Measurements from ENCODE around the gene CPED1. TPM values are rescaled to one million over a fixed set of nuclear protein-coding genes. Genes with fewer than 3 reads are reported as not detected.

Gene CPED1
- total and polyA plus RNA-seq, 4 experiments from 2014 or later, result 0.32 TPM; not detected in 3

DNA sequence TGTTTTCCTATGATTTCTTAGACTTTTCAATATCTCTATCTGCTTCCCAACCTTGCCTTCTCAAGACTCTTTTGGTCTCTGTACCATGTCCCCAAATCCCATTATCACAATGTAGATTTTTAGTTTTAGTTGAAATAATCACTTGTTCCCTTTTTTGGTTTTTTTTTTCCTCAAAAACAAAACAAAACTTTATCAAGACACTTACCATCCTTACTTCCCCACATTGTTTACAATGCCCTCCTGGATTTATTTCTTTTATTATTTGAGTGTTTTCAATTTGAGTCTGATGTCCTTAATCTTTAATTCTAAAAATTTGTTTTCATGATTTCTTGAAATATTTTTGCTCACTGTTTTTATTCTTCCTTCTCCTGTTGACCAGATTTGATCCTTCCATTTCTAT lies 112.6 kb downstream of the CPED1 start:
- Mint-ChIP-seq H3K4me1 (no peaks in the 10 kb centered on the region), H3K4me3 (no peak overlapping the region), H3K27ac (peak overlapping the region in 1 of 7 donors; percentile 45), H3K9me3 (no peaks in the 10 kb centered on the region), H3K27me3 (peaks cover 3 to 4% of the 10 kb centered on the region in 2 donors), H3K36me3 (no peaks in the 10 kb centered on the region)
- H3K9me3 ChIP-seq (ENCODE audit: control insufficient read depth in 1 of 2, low read length in 2 of 2), result no peaks in the 10 kb centered on the region
- H3K4me3 ChIP-seq (ENCODE audit: low read length in 2 of 2), result no peak overlapping the region
- ChIA-PET CTCF (ENCODE audit: partially characterized antibody) (interaction anchor here (2.2 to 3.9 kb wide), 2 partner anchors 114 kb away, joined by 10 to 16 read pairs; partner anchors contain the start of gene CPED1), POLR2A (ENCODE audit: partially characterized antibody) (no interaction called here)
- no peak for DNase-seq
- H3K27ac ChIP-seq (ENCODE audit: low read depth, low read length), result no peak overlapping the region
- intact Hi-C loops (cut with micrococcal nuclease), result no loop called here
- no peaks in the 10 kb centered on the region for H3K36me3 ChIP-seq (ENCODE audit: insufficient read depth, low read length)
- no peaks in the 10 kb centered on the region for H3K4me1 ChIP-seq (ENCODE audit: insufficient read depth, low read length)
- no peaks in the 10 kb centered on the region for H3K27me3 ChIP-seq (ENCODE audit: insufficient read depth, low read length)

DNA sequence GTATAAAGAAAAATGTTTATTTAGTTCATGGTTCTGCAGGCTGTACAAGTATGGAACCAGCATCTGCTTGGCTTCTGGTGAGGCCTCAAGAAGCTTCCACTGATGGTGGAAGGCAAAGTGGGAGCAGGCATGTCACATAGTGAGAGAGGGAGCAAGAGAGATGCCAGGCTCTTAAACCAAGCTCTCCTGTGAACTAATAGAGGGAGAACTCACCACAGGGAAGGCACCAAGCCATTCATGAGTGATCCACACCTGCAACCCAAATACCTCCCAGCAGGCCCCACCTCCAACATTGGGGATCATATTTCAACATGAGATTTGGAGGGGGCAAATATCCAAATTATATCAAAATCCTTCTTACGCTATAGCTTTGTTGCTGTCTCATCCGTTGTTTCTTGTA lies 113.1 kb downstream of the CPED1 start:
- H3K4me1 Mint-ChIP-seq, result no peaks in the 10 kb centered on the region
- H3K4me1 ChIP-seq (ENCODE audit: insufficient read depth, low read length), result no peaks in the 10 kb centered on the region
- CTCF ChIA-PET (ENCODE audit: partially characterized antibody), result interaction anchor here (1.4 to 3.9 kb wide), 2 partner anchors 114 to 310 kb away, joined by 3 to 16 read pairs; partner anchors contain the start of gene CPED1
- no peak overlapping the region for H3K27ac ChIP-seq (ENCODE audit: low read depth, low read length)
- DNase-seq, result no peak
- no peak overlapping the region for H3K27ac Mint-ChIP-seq
- H3K36me3 ChIP-seq (ENCODE audit: insufficient read depth, low read length), result no peaks in the 10 kb centered on the region
- H3K9me3 Mint-ChIP-seq, result no peaks in the 10 kb centered on the region
- no peaks in the 10 kb centered on the region for H3K36me3 Mint-ChIP-seq
- intact Hi-C loops (cut with micrococcal nuclease), result no loop called here
- no peaks in the 10 kb centered on the region for H3K9me3 ChIP-seq (ENCODE audit: control insufficient read depth in 1 of 2, low read length in 2 of 2)
- H3K27me3 ChIP-seq (ENCODE audit: insufficient read depth, low read length), result no peaks in the 10 kb centered on the region
- H3K4me3 Mint-ChIP-seq, result no peak overlapping the region
- no peak overlapping the region for H3K4me3 ChIP-seq (ENCODE audit: low read length in 2 of 2)
- POLR2A ChIA-PET (ENCODE audit: partially characterized antibody), result no interaction called here
- peaks cover 3 to 6% of the 10 kb centered on the region in 2 donors for H3K27me3 Mint-ChIP-seq

DNA sequence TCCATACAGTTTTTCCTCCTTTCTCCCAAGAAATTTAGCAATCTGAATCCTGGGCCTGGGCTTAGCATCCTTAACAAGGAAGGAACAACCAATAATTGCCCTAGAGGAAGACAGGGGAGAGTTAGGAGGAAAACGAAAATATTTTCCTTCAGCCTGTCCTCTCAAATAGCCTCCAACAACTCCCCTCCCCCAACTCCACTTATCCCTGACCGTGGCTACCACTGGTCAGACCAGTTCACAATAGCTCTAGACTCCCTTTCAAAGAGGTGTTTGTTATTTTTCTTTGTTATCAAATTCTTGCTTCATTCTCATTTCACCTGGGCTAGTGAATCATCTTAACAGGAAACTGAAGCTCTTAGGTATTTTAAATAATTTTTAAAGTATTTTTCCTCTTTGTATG lies 114.1 kb downstream of the CPED1 start:
- CTCF ChIA-PET (ENCODE audit: partially characterized antibody), result interaction anchor here (1.4 to 3.9 kb wide), 3 partner anchors 115 to 311 kb away, joined by 3 to 16 read pairs (median 7); partner anchors contain the start of gene CPED1
- H3K36me3 Mint-ChIP-seq, result no peaks in the 10 kb centered on the region
- no peaks in the 10 kb centered on the region for H3K9me3 Mint-ChIP-seq
- Histone ChIP-seq H3K36me3 (ENCODE audit: insufficient read depth, low read length) (no peaks in the 10 kb centered on the region), H3K27me3 (ENCODE audit: insufficient read depth, low read length) (no peaks in the 10 kb centered on the region), H3K4me3 (ENCODE audit: low read length in 2 of 2) (no peak overlapping the region), H3K9me3 (ENCODE audit: control insufficient read depth in 1 of 2, low read length in 2 of 2) (no peaks in the 10 kb centered on the region), H3K4me1 (ENCODE audit: insufficient read depth, low read length) (no peaks in the 10 kb centered on the region), H3K27ac (ENCODE audit: low read depth, low read length) (no peak overlapping the region)
- DNase-seq, result no peak
- peak overlapping the region in 1 of 7 donors; percentile 67 for H3K27ac Mint-ChIP-seq
- intact Hi-C loops (cut with micrococcal nuclease), result no loop called here
- POLR2A ChIA-PET (ENCODE audit: partially characterized antibody), result no interaction called here
- peaks cover 2 to 6% of the 10 kb centered on the region in 2 donors for H3K27me3 Mint-ChIP-seq
- H3K4me1 Mint-ChIP-seq, result no peaks in the 10 kb centered on the region
- H3K4me3 Mint-ChIP-seq, result no peak overlapping the region

DNA sequence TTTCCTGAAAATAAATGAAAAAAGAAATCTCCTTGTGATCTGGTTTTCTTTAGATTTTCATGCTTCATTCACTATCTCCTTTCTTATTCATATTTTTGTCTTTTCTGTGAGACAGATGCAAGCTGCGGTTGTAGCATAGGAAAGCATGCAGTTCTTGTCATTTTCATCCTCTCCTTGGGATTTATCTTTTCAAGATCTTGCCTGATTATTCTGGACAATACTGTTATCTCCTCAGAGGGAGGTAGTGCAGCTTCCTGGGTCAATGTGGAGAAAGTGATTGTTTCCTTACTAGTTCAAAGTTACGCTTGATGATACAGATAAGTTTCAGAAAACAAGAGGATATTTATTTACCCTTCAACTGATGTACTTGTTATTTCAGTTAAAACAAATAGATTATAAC lies 114.6 kb downstream of the CPED1 start:
- POLR2A ChIA-PET (ENCODE audit: partially characterized antibody), result no interaction called here
- no peak for DNase-seq
- no peak overlapping the region for H3K27ac ChIP-seq (ENCODE audit: low read depth, low read length)
- no peaks in the 10 kb centered on the region for H3K9me3 ChIP-seq (ENCODE audit: control insufficient read depth in 1 of 2, low read length in 2 of 2)
- intact Hi-C loops (cut with micrococcal nuclease), result no loop called here
- H3K27me3 ChIP-seq (ENCODE audit: insufficient read depth, low read length), result no peaks in the 10 kb centered on the region
- Mint-ChIP-seq H3K9me3 (no peaks in the 10 kb centered on the region), H3K27me3 (peaks cover 1 to 6% of the 10 kb centered on the region in 2 donors), H3K4me1 (no peaks in the 10 kb centered on the region), H3K4me3 (no peak overlapping the region), H3K27ac (no peak overlapping the region), H3K36me3 (no peaks in the 10 kb centered on the region)
- no peaks in the 10 kb centered on the region for H3K36me3 ChIP-seq (ENCODE audit: insufficient read depth, low read length)
- no peak overlapping the region for H3K4me3 ChIP-seq (ENCODE audit: low read length in 2 of 2)
- CTCF ChIA-PET (ENCODE audit: partially characterized antibody), result interaction anchor here (2.1 to 3.9 kb wide), 2 partner anchors 116 to 296 kb away, joined by 7 to 16 read pairs; partner anchors contain the start of gene CPED1
- H3K4me1 ChIP-seq (ENCODE audit: insufficient read depth, low read length), result no peaks in the 10 kb centered on the region

DNA sequence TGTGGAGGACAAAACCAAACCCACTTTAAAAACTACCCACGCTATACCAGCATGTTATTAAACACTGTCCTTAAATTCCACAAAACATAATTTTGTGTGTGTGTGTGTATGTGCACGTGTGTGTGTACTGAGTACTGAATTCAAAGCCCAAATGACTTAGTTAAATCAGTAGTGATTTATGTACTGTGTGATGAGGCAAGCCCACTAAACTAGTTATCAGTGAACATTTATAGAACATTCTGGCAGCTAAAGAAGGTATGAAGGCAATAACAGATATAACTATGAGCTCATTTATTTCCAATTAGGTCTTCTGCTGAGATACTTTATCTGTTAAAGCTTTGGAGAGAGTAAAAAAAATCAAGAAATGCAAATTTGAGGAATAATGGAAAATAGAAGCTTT lies 115.1 kb downstream of the CPED1 start:
- CTCF ChIA-PET (ENCODE audit: partially characterized antibody), result interaction anchor here (0.7 to 3.9 kb wide), 3 partner anchors 8 to 297 kb away, joined by 4 to 16 read pairs (median 7); partner anchors contain the start of gene CPED1
- POLR2A ChIA-PET (ENCODE audit: partially characterized antibody), result no interaction called here
- Histone ChIP-seq H3K27me3 (ENCODE audit: insufficient read depth, low read length) (no peaks in the 10 kb centered on the region), H3K4me1 (ENCODE audit: insufficient read depth, low read length) (no peaks in the 10 kb centered on the region), H3K36me3 (ENCODE audit: insufficient read depth, low read length) (no peaks in the 10 kb centered on the region), H3K27ac (ENCODE audit: low read depth, low read length) (no peak overlapping the region), H3K4me3 (ENCODE audit: low read length in 2 of 2) (no peak overlapping the region), H3K9me3 (ENCODE audit: control insufficient read depth in 1 of 2, low read length in 2 of 2) (no peaks in the 10 kb centered on the region)
- no peak for DNase-seq
- no peaks in the 10 kb centered on the region for H3K36me3 Mint-ChIP-seq
- no peaks in the 10 kb centered on the region for H3K4me1 Mint-ChIP-seq
- H3K27me3 Mint-ChIP-seq, result peaks cover 1 to 6% of the 10 kb centered on the region in 2 donors
- H3K27ac Mint-ChIP-seq, result no peak overlapping the region
- intact Hi-C loops (cut with micrococcal nuclease), result no loop called here
- H3K4me3 Mint-ChIP-seq, result no peak overlapping the region
- H3K9me3 Mint-ChIP-seq, result no peaks in the 10 kb centered on the region

DNA sequence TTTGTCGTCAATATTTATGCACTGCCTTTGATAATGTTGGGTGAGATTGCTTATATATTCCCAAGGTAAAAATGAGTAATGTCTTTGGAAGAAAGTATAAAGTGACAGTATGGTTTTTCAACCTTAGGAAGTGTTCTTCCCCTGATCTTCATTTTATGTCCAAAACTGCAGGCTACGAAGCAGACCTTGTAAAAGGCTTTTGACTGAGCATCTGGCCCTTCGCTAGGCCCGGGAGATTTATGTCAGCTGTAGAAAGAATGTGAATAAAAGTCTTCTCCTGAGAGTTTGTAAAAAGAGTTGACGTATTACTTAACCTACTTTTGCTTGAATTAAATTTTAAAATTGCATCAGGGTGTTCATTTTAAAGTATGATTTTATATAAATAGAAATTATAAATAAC lies 116.8 kb downstream of the CPED1 start:
- no peak for DNase-seq
- H3K4me3 ChIP-seq (ENCODE audit: low read length in 2 of 2), result no peak overlapping the region
- ChIA-PET CTCF (ENCODE audit: partially characterized antibody) (interaction anchor here (3.1 kb wide), 1 partner anchor 23 kb away, joined by 10 read pairs; no protein-coding TSS in a partner anchor), POLR2A (ENCODE audit: partially characterized antibody) (no interaction called here)
- H3K36me3 ChIP-seq (ENCODE audit: insufficient read depth, low read length), result no peaks in the 10 kb centered on the region
- H3K27ac ChIP-seq (ENCODE audit: low read depth, low read length), result no peak overlapping the region
- no peak overlapping the region for H3K27ac Mint-ChIP-seq
- H3K4me1 ChIP-seq (ENCODE audit: insufficient read depth, low read length), result no peaks in the 10 kb centered on the region
- H3K36me3 Mint-ChIP-seq, result no peaks in the 10 kb centered on the region
- H3K4me3 Mint-ChIP-seq, result no peak overlapping the region
- no peaks in the 10 kb centered on the region for H3K9me3 ChIP-seq (ENCODE audit: control insufficient read depth in 1 of 2, low read length in 2 of 2)
- no peaks in the 10 kb centered on the region for H3K9me3 Mint-ChIP-seq
- intact Hi-C loops (cut with micrococcal nuclease), result loop anchor here (5.0 kb wide), 2 partner anchors 313 to 442 kb away; no protein-coding TSS in a partner anchor
- no peaks in the 10 kb centered on the region for H3K27me3 ChIP-seq (ENCODE audit: insufficient read depth, low read length)
- peaks cover 1 to 10% of the 10 kb centered on the region in 2 donors for H3K27me3 Mint-ChIP-seq
- no peaks in the 10 kb centered on the region for H3K4me1 Mint-ChIP-seq

DNA sequence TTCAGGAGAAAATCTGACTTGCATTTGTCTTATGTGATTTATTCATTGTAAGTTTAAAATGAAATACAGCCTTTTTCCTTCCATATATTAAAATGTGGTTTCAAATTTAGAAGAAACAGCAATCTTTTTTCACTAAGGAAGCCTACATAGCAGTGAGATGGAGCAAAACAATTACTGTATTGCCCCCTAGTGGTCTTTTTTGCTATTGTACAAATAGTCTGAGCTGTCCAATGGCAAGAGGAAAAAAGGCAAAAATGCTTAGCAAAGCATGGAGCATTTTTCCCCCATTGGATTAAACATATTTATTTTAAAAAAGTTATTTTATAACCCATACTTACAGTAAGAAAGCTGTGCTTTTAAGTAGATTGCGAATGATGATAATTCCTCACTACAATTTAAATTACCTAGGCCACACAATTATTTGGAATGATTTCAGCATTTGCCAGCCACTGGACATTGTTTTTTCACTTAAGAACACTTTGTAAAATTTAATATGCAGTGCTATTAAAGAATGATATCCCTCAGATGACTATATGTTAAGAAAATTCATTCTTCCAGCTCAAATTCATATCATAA lies 119.5 kb downstream of the CPED1 start:
- no peaks in the 10 kb centered on the region for H3K4me1 ChIP-seq (ENCODE audit: insufficient read depth, low read length)
- ChIA-PET CTCF (ENCODE audit: partially characterized antibody) (interaction anchor here (0.5 to 3.8 kb wide), 19 partner anchors 9 to 437 kb away, joined by 3 to 43 read pairs (median 3); partner anchors contain the start of gene CPED1), POLR2A (ENCODE audit: partially characterized antibody) (interaction anchor here (0.7 kb wide), 1 partner anchor 120 kb away, joined by 3 read pairs; no protein-coding TSS in a partner anchor)
- no peak overlapping the region for H3K27ac Mint-ChIP-seq
- H3K4me1 Mint-ChIP-seq, result no peaks in the 10 kb centered on the region
- H3K27ac ChIP-seq (ENCODE audit: low read depth, low read length), result no peak overlapping the region
- intact Hi-C loops (cut with micrococcal nuclease), result loop anchor here (1.0 to 5.0 kb wide), 4 partner anchors 121 to 439 kb away; no protein-coding TSS in a partner anchor
- no peak overlapping the region for H3K4me3 Mint-ChIP-seq
- no peak overlapping the region for H3K4me3 ChIP-seq (ENCODE audit: low read length in 2 of 2)
- H3K27me3 ChIP-seq (ENCODE audit: insufficient read depth, low read length), result no peaks in the 10 kb centered on the region
- H3K36me3 Mint-ChIP-seq, result no peaks in the 10 kb centered on the region
- peak in 4 of 5 donors; percentile 47 to 56 (median 54) for DNase-seq
- H3K36me3 ChIP-seq (ENCODE audit: insufficient read depth, low read length), result no peaks in the 10 kb centered on the region
- H3K9me3 Mint-ChIP-seq, result no peaks in the 10 kb centered on the region
- H3K9me3 ChIP-seq (ENCODE audit: control insufficient read depth in 1 of 2, low read length in 2 of 2), result no peaks in the 10 kb centered on the region
- peaks cover 3 to 10% of the 10 kb centered on the region in 2 donors for H3K27me3 Mint-ChIP-seq
